H1 (cell line): Measurements from ENCODE around the gene MRM2. TPM values are rescaled to one million over a fixed set of nuclear protein-coding genes. Genes with fewer than 3 reads are reported as not detected.

Experiments used
- ASH2L ChIP-seq: fragments of 200-600, 300-600 bp; sonication (generic); IDR thresholded peaks from one replicate; pipeline ENCODE4 v1.7.1; 2017; ENCODE audit warnings: low read length
- BACH1 ChIP-seq: IDR thresholded peaks from 2 replicates; pipeline ENCODE4 v1.6.1; 2012; ENCODE audit warnings: low read length, improper control_type of control experiment
- CHD2 ChIP-seq: IDR thresholded peaks from 2 replicates; pipeline ENCODE4 v1.6.1; 2012; ENCODE audit warnings: low read length, improper control_type of control experiment
- GABPA ChIP-seq: IDR thresholded peaks from 2 replicates; pipeline ENCODE4 v1.6.1; 2011; ENCODE audit warnings: mild to moderate bottlenecking, low read length, moderate library complexity, borderline replicate concordance; ENCODE audit not compliant: insufficient read depth
- JUND ChIP-seq: IDR thresholded peaks from 2 replicates; pipeline ENCODE4 v1.6.1; 2011; ENCODE audit warnings: mild to moderate bottlenecking, improper control_type of control experiment, low read length
- NANOG ChIP-seq: IDR thresholded peaks from 2 replicates; pipeline ENCODE4 v1.6.1; 2011; ENCODE audit warnings: low read length, low read depth, mild to moderate bottlenecking, inconsistent platforms; ENCODE audit not compliant: insufficient read depth, poor library complexity, severe bottlenecking
- RNF2 ChIP-seq: fragments of 200-900, 300-1000 bp; sonication (generic); IDR thresholded peaks from 2 replicates; pipeline ENCODE4 v1.7.1; 2016; ENCODE audit warnings: borderline replicate concordance, low read depth, mild to moderate bottlenecking, antibody characterized with exemption, low read length; ENCODE audit not compliant: poor library complexity, severe bottlenecking; ENCODE audit errors: missing control alignments
- RXRA ChIP-seq: IDR thresholded peaks from 2 replicates; pipeline ENCODE4 v1.6.1; 2011; ENCODE audit warnings: low read depth, mild to moderate bottlenecking, low read length, moderate library complexity; ENCODE audit not compliant: insufficient read depth
- SAP30 ChIP-seq: fragments of 300-600 bp; sonication (generic); IDR thresholded peaks from 2 replicates; pipeline ENCODE4 v1.7.1; 2012; ENCODE audit warnings: low read length, moderate library complexity, mild to moderate bottlenecking, inconsistent platforms; ENCODE audit not compliant: insufficient read depth, insufficient replicate concordance
- SP4 ChIP-seq: IDR thresholded peaks from 2 replicates; pipeline ENCODE4 v1.6.1; 2012; ENCODE audit warnings: low read length, inconsistent platforms
- TAF1 ChIP-seq: IDR thresholded peaks from 2 replicates; pipeline ENCODE4 v1.6.1; 2011; ENCODE audit warnings: mild to moderate bottlenecking, low read depth, low read length
- TBP ChIP-seq: IDR thresholded peaks from 2 replicates; pipeline ENCODE4 v1.6.1; 2011; ENCODE audit warnings: low read depth, low read length, improper control_type of control experiment
- YY1 ChIP-seq: IDR thresholded peaks from 2 replicates; pipeline ENCODE4 v1.6.1; 2011; ENCODE audit warnings: low read depth, mild to moderate bottlenecking, low read length
- polyA plus RNA-seq, 7 experiments: library from polyadenylated mRNA; depleted of rRNA in 3 of 7; stranded (reverse) in 5 of 7; unstranded in 2 of 7; fragments of >200 nt in 5 of 7; fragments of 200-250 nt in 2 of 7; gene quantifications; 1 replicate in 5 of 7; 2 replicates in 1 of 7; 4 replicates in 1 of 7; pipeline versions ENCODE4 v1.2.1 to v1.2.3, GENCODE V29; 2011 to 2013; ENCODE audit warnings: missing spikeins in 2 of 7, mixed read lengths in 2 of 7
- total RNA-seq: library from RNA; stranded (reverse); fragmentation: NEBNext Ultra II Directional; extraction: Animal tissue kit (Norgen Biotek cat#: 25700); gene quantifications from 2 replicates; pipeline ENCODE4 v1.2.1, GENCODE V29; 2021
- TF ChIP-seq, protein P1 (sequence below): IDR thresholded peaks from 2 replicates; pipeline ENCODE4 v1.6.1; 2012; ENCODE audit warnings: low read length, inconsistent platforms
- TF ChIP-seq, protein P2 (sequence below): IDR thresholded peaks from 2 replicates; pipeline ENCODE4 v1.6.1; 2011; ENCODE audit warnings: low read depth, mild to moderate bottlenecking, low read length; ENCODE audit not compliant: insufficient read depth
- TF ChIP-seq, protein P3 (sequence below), 3 experiments: IDR thresholded peaks; 1 replicate in 2 of 3; 2 replicates in 1 of 3; pipeline versions ENCODE4 v1.5.1 to v1.6.1; 2011; ENCODE audit warnings: low read length in 3 of 3, mild to moderate bottlenecking in 3 of 3, inconsistent platforms in 2 of 3, low read depth in 1 of 3, moderate library complexity in 1 of 3; ENCODE audit not compliant: insufficient read depth in 1 of 3; ENCODE audit errors: control extremely low read depth in 1 of 3

The MRM2 gene
- total and polyA plus RNA-seq, 2 of the 8 experiments (the other 6 are each of a cell fraction or from before 2014, with no cell fraction given): 17.2 to 38.6 TPM

DNA sequence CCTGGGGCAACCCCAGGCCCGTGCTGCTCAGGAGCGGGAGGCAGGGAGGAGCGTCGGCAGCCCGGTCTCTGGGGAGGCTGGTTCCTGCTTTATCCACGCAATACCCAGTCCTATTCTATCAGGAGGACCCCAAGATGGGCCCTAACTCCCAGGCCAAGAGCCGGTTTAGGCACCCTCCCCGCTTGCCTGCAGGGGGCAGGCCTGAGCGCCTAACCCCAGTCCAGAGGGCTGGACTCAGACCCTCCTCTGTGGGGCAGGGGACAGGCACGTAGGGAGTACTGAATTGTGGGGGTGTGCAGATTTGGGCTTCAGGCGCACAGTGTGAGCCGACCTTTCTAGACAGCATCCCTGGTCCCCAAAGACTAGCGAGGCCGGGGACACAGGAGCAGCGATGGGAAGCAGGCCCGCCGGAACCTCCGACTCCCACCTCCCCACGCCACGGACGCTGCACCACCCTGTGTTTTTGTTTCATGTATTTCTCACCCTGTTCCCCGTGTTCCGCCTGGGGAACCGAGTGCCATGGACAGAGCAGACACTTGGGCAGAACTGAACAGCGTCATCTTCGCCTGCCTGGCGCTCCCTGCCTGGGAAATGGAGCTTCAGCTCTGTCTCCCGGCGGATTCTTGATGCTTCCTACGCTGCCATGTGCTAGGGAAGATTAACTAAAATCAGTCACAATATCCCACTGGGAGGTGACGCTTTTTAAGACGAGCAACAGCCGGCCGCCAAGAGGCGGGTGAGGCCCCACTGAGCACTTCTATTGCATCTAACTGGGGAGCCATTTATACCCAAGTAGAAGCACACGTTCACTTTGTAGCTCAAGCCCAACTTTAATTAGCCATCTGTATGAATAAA, 5.4 kb upstream of the MRM2 start (continued):
- TF ChIP-seq RXRA (no peak), YY1 (0 out of 2 replicates have a peak, but pooled peaks have one; percentile 40), SP4 (no peak), CHD2 (no peak), RNF2 (no peak), JUND (no peak), SAP30 (no peak), TAF1 (no peak), ASH2L (no peak), TBP (no peak), NANOG (no peak), BACH1 (no peak), GABPA (peak; percentile 31; the same call in 1 of the 2 replicates)
- TF ChIP-seq, protein P1, sequence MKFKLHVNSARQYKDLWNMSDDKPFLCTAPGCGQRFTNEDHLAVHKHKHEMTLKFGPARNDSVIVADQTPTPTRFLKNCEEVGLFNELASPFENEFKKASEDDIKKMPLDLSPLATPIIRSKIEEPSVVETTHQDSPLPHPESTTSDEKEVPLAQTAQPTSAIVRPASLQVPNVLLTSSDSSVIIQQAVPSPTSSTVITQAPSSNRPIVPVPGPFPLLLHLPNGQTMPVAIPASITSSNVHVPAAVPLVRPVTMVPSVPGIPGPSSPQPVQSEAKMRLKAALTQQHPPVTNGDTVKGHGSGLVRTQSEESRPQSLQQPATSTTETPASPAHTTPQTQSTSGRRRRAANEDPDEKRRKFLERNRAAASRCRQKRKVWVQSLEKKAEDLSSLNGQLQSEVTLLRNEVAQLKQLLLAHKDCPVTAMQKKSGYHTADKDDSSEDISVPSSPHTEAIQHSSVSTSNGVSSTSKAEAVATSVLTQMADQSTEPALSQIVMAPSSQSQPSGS: no peak
- TF ChIP-seq, protein P2, sequence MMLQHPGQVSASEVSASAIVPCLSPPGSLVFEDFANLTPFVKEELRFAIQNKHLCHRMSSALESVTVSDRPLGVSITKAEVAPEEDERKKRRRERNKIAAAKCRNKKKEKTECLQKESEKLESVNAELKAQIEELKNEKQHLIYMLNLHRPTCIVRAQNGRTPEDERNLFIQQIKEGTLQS: no peak
- TF ChIP-seq, protein P3, sequence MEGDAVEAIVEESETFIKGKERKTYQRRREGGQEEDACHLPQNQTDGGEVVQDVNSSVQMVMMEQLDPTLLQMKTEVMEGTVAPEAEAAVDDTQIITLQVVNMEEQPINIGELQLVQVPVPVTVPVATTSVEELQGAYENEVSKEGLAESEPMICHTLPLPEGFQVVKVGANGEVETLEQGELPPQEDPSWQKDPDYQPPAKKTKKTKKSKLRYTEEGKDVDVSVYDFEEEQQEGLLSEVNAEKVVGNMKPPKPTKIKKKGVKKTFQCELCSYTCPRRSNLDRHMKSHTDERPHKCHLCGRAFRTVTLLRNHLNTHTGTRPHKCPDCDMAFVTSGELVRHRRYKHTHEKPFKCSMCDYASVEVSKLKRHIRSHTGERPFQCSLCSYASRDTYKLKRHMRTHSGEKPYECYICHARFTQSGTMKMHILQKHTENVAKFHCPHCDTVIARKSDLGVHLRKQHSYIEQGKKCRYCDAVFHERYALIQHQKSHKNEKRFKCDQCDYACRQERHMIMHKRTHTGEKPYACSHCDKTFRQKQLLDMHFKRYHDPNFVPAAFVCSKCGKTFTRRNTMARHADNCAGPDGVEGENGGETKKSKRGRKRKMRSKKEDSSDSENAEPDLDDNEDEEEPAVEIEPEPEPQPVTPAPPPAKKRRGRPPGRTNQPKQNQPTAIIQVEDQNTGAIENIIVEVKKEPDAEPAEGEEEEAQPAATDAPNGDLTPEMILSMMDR (IDR thresholded peaks at IDR 0.05; ENCODE audit: control extremely low read depth in 1 of 3, insufficient read depth in 1 of 3, low read depth in 1 of 3, low read length in 3 of 3): peak in 2 of 3 experiments; percentile 88 to 90; a peak in 3 of 4 replicates
